Measurements from ENCODE around the gene RNF114. TPM values are rescaled to one million over a fixed set of nuclear protein-coding genes. Genes with fewer than 3 reads are reported as not detected.
A peak's percentile ranks its signal among the peaks of the same experiment; 100 is the strongest.

RNF114 gene
- total RNA-seq, 1 donor from 2014 or later = 74.7 TPM

- intact Hi-C loops (cut with DNase I) = no loop called here
- TF ChIP-seq CTCF (IDR thresholded peaks at IDR 0.05) = no peak
- Histone ChIP-seq H3K36me3 (peaks cover under 1% of the 10 kb centered on the region), H3K27me3 (no peaks in the 10 kb centered on the region), H3K27ac (no peak overlapping the region), H3K4me1 (peaks cover 22% of the 10 kb centered on the region), H3K4me3 (no peak overlapping the region), H3K9me3 (no peaks in the 10 kb centered on the region)
- DNase-seq (no peak), ATAC-seq (no peak)
Measured at GRCh38 chr20:49913399-49914047, 22.7 kb upstream of the RNF114 start.

- no peak for ATAC-seq
Measured at GRCh38 chr20:49914310-49915117, 21.7 kb upstream of the RNF114 start.

GRCh38 chr20:49915118-49915379, 21.1 kb upstream of the RNF114 start:
- TF ChIP-seq CTCF (IDR thresholded peaks at IDR 0.05) = no peak
- peak overlapping the region; percentile 100 for H3K27ac ChIP-seq
- H3K27me3 ChIP-seq = no peaks in the 10 kb centered on the region
- H3K9me3 ChIP-seq = no peaks in the 10 kb centered on the region
- DNase-seq (no peak), ATAC-seq (no peak)
- H3K4me1 ChIP-seq = peaks cover 22% of the 10 kb centered on the region
- no peaks in the 10 kb centered on the region for H3K36me3 ChIP-seq
- peak overlapping the region; percentile 100 for H3K4me3 ChIP-seq
- intact Hi-C loops (cut with DNase I) = no loop called here

More at GRCh38 chr20:49914310-49915117, 21.7 kb upstream of the RNF114 start:
- H3K36me3 ChIP-seq = no peaks in the 10 kb centered on the region
- H3K9me3 ChIP-seq = no peaks in the 10 kb centered on the region
- no peaks in the 10 kb centered on the region for H3K27me3 ChIP-seq
- intact Hi-C loops (cut with DNase I) = no loop called here
- peak overlapping the region; percentile 100 for H3K27ac ChIP-seq
- peaks cover 22% of the 10 kb centered on the region for H3K4me1 ChIP-seq
- DNase-seq = peak; percentile 52
- no peak for TF ChIP-seq CTCF (IDR thresholded peaks at IDR 0.05)
- peak overlapping the region; percentile 100 for H3K4me3 ChIP-seq

GRCh38 chr20:49915380-49916145, 20.6 kb upstream of the RNF114 start, which contains the start of gene SPATA2:
Gene SPATA2 (minus strand): TSS chr20:49915529. CDS start chr20:49908490, 7,039 bp downstream.
- peaks cover 22% of the 10 kb centered on the region for H3K4me1 ChIP-seq
- DNase-seq (peak; percentile 98), ATAC-seq (peak; percentile 94)
- H3K27ac ChIP-seq = peak within 1 kb of the TSS; percentile 100
- no peaks in the 10 kb centered on the region for H3K36me3 ChIP-seq
- peak within 1 kb of the TSS; percentile 100 for H3K4me3 ChIP-seq
- TF ChIP-seq CTCF (IDR thresholded peaks at IDR 0.05) = no peak
- intact Hi-C loops (cut with DNase I) = no loop called here
- no peaks in the 10 kb centered on the region for H3K27me3 ChIP-seq
- no peaks in the 10 kb centered on the region for H3K9me3 ChIP-seq

- no peak for TF ChIP-seq CTCF (IDR thresholded peaks at IDR 0.05)
- peak overlapping the region; percentile 100 for H3K27ac ChIP-seq
- H3K36me3 ChIP-seq = no peaks in the 10 kb centered on the region
- H3K4me3 ChIP-seq = peak overlapping the region; percentile 100
- H3K9me3 ChIP-seq = no peaks in the 10 kb centered on the region
- ATAC-seq = peak; percentile 3
- peaks cover 22% of the 10 kb centered on the region for H3K4me1 ChIP-seq
- no peak for DNase-seq
- intact Hi-C loops (cut with DNase I) = no loop called here
- no peaks in the 10 kb centered on the region for H3K27me3 ChIP-seq
Measured at GRCh38 chr20:49916146-49917002, 19.8 kb upstream of the RNF114 start.
